ENCODE results near the gene SPNS3. TPM values are rescaled to one million over a fixed set of nuclear protein-coding genes. Genes with fewer than 3 reads are reported as not detected.

Gene SPNS3
- polyA plus RNA-seq, 1 of the 3 experiments (the other 2 are of a cell fraction): 0.05 TPM

GRCh38 chr17:4503283-4504025 is 69.7 kb downstream of the SPNS3 start:
- no peak overlapping the region for H3K27ac ChIP-seq (ENCODE audit: low read depth in 2 of 2, low read length in 1 of 2)
- no peaks in the 10 kb centered on the region for H3K9me3 ChIP-seq
- POLR2A ChIA-PET: no interaction called here
- no peaks in the 10 kb centered on the region for H4K20me1 ChIP-seq (ENCODE audit: insufficient read depth)
- H3K27me3 ChIP-seq (ENCODE audit: insufficient read depth): peaks cover 26% of the 10 kb centered on the region
- H3K9ac ChIP-seq: no peak overlapping the region
- no peak overlapping the region for H3K4me2 ChIP-seq
- peaks cover 0 to under 1% of the 10 kb centered on the region in 2 experiments; a peak in 1 of 4 replicates for H3K4me1 ChIP-seq (ENCODE audit: control insufficient read depth in 1 of 2, insufficient read depth in 2 of 2, low read depth in 1 of 2, low read length in 1 of 2)
- H3K9me2 ChIP-seq: no peaks in the 10 kb centered on the region
- H3F3A ChIP-seq (replicated peaks; ENCODE audit: insufficient read depth): no peaks in the 10 kb centered on the region
- TF ChIP-seq, protein P1, sequence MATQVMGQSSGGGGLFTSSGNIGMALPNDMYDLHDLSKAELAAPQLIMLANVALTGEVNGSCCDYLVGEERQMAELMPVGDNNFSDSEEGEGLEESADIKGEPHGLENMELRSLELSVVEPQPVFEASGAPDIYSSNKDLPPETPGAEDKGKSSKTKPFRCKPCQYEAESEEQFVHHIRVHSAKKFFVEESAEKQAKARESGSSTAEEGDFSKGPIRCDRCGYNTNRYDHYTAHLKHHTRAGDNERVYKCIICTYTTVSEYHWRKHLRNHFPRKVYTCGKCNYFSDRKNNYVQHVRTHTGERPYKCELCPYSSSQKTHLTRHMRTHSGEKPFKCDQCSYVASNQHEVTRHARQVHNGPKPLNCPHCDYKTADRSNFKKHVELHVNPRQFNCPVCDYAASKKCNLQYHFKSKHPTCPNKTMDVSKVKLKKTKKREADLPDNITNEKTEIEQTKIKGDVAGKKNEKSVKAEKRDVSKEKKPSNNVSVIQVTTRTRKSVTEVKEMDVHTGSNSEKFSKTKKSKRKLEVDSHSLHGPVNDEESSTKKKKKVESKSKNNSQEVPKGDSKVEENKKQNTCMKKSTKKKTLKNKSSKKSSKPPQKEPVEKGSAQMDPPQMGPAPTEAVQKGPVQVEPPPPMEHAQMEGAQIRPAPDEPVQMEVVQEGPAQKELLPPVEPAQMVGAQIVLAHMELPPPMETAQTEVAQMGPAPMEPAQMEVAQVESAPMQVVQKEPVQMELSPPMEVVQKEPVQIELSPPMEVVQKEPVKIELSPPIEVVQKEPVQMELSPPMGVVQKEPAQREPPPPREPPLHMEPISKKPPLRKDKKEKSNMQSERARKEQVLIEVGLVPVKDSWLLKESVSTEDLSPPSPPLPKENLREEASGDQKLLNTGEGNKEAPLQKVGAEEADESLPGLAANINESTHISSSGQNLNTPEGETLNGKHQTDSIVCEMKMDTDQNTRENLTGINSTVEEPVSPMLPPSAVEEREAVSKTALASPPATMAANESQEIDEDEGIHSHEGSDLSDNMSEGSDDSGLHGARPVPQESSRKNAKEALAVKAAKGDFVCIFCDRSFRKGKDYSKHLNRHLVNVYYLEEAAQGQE (IDR thresholded peaks at IDR 0.05; ENCODE audit: low read depth, low read length): no peak
- TF ChIP-seq GABPA (IDR thresholded peaks at IDR 0.05; ENCODE audit: low read depth) (no peak), ZBTB33 (IDR thresholded peaks at IDR 0.05; ENCODE audit: borderline replicate concordance, low read depth) (no peak)
- H3K4me3 ChIP-seq (ENCODE audit: low read depth in 2 of 2, low read length in 1 of 2): no peak overlapping the region
- no peaks in the 10 kb centered on the region for H3K79me2 ChIP-seq (ENCODE audit: insufficient read depth)
- DNase-seq: no peak
- WGBS (ENCODE audit: low lambda C conversion rate): 96% methylated on average over 2 of the region's 4 CpGs
- no peaks in the 10 kb centered on the region for H3K36me3 ChIP-seq (replicated peaks in 1 of 2; ENCODE audit: control insufficient read depth in 1 of 2, insufficient read depth in 2 of 2, low read length in 1 of 2)
- CTCF ChIA-PET: interaction anchor here (3.3 kb wide), 1 partner anchor 83 kb away, joined by 10 read pairs; no protein-coding TSS in a partner anchor
- no peak overlapping the region for H2AFZ ChIP-seq (ENCODE audit: low read depth)

DNA sequence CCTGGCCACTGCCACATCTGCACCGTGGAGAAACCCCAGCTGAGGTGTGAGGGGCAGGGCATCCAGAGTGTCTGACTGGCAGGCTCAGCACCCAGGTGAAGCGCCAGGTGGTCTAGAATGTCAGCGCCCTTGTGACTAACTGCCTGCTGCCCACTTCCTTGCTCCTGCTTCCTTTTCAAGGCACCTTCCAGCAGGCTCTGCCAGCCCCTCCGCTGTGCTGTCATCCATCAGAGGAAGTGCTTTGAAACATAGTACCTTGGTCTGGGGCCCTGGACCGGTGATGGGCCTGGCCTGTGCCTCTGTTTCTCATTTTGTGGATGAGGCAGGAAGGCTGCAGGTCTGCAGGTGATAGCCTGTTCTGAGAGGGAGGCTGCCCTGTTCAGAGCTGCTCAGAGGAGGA is 70.4 kb downstream of the SPNS3 start:
- H3K9ac ChIP-seq: no peak overlapping the region
- H3K4me1 ChIP-seq (ENCODE audit: control insufficient read depth in 1 of 2, insufficient read depth in 2 of 2, low read depth in 1 of 2, low read length in 1 of 2): no peaks in the 10 kb centered on the region; a peak in 1 of 4 replicates
- no peaks in the 10 kb centered on the region for H3K36me3 ChIP-seq (replicated peaks in 1 of 2; ENCODE audit: control insufficient read depth in 1 of 2, insufficient read depth in 2 of 2, low read length in 1 of 2)
- H2AFZ ChIP-seq (ENCODE audit: low read depth): no peak overlapping the region
- no peak overlapping the region for H3K27ac ChIP-seq (ENCODE audit: low read depth in 2 of 2, low read length in 1 of 2)
- H4K20me1 ChIP-seq (ENCODE audit: insufficient read depth): no peaks in the 10 kb centered on the region
- TF ChIP-seq TCF12 (IDR thresholded peaks at IDR 0.05) (no peak), TEAD4 (IDR thresholded peaks at IDR 0.05; ENCODE audit: borderline replicate concordance, insufficient read depth) (no peak), TAF1 (IDR thresholded peaks at IDR 0.05; ENCODE audit: borderline replicate concordance, low read depth, low read length) (no peak), ZBTB33 (IDR thresholded peaks at IDR 0.05; ENCODE audit: borderline replicate concordance, low read depth) (no peak), RXRA (IDR thresholded peaks at IDR 0.05; ENCODE audit: borderline replicate concordance, low read depth) (no peak), RCOR1 (IDR thresholded peaks at IDR 0.05; ENCODE audit: low read length) (no peak), FOXM1 (IDR thresholded peaks at IDR 0.05; ENCODE audit: low read depth) (no peak)
- TF ChIP-seq, protein P1 (IDR thresholded peaks at IDR 0.05; ENCODE audit: low read depth, low read length): no peak
- TF ChIP-seq, protein P2, sequence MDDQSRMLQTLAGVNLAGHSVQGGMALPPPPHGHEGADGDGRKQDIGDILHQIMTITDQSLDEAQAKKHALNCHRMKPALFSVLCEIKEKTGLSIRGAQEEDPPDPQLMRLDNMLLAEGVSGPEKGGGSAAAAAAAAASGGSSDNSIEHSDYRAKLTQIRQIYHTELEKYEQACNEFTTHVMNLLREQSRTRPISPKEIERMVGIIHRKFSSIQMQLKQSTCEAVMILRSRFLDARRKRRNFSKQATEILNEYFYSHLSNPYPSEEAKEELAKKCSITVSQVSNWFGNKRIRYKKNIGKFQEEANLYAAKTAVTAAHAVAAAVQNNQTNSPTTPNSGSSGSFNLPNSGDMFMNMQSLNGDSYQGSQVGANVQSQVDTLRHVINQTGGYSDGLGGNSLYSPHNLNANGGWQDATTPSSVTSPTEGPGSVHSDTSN (IDR thresholded peaks at IDR 0.05): no peak
- WGBS (ENCODE audit: low lambda C conversion rate): 69% methylated on average over 4 of the region's 5 CpGs
- no peaks in the 10 kb centered on the region for H3K9me2 ChIP-seq
- CTCF ChIA-PET: no interaction called here
- no peak overlapping the region for H3K4me2 ChIP-seq
- H3K79me2 ChIP-seq (ENCODE audit: insufficient read depth): no peaks in the 10 kb centered on the region
- H3K9me3 ChIP-seq: no peaks in the 10 kb centered on the region
- H3F3A ChIP-seq (replicated peaks; ENCODE audit: insufficient read depth): no peaks in the 10 kb centered on the region
- H3K27me3 ChIP-seq (ENCODE audit: insufficient read depth): peaks cover 25% of the 10 kb centered on the region
- DNase-seq: no peak
- H3K4me3 ChIP-seq (ENCODE audit: low read depth in 2 of 2, low read length in 1 of 2): no peak overlapping the region
- POLR2A ChIA-PET: no interaction called here
